Muscle of leg (tissue), 16 donors: Measurements from ENCODE around the gene RNF10. TPM values are rescaled to one million over a fixed set of nuclear protein-coding genes. Genes with fewer than 3 reads are reported as not detected.
"Not testable (repeated sequence)": the region's sequence is repeated elsewhere in the genome, so short reads cannot be mapped to it uniquely, and the experiment has no call there.

Source experiments
- DNase-seq: peaks from one replicate; pipeline ENCODE4 v3.0.0; 2013
- H3K27ac ChIP-seq: one replicate; pipeline ENCODE4 v1.5.1; 2013; ENCODE audit warnings: mild to moderate bottlenecking, low read length, control low read depth
- H3K27me3 ChIP-seq: one replicate; pipeline ENCODE4 v1.6.1; 2013; ENCODE audit warnings: low read length; ENCODE audit not compliant: control insufficient read depth, insufficient read depth
- H3K36me3 ChIP-seq: one replicate; pipeline ENCODE4 v1.6.1; 2013; ENCODE audit warnings: low read length; ENCODE audit not compliant: control insufficient read depth, insufficient read depth
- H3K4me1 ChIP-seq: one replicate; pipeline ENCODE4 v1.6.1; 2013; ENCODE audit warnings: low read length; ENCODE audit not compliant: control insufficient read depth, insufficient read depth
- H3K4me3 ChIP-seq: one replicate; pipeline ENCODE4 v1.5.1; 2013; ENCODE audit warnings: low read length, control low read depth
- H3K9me3 ChIP-seq: replicated peaks from 2 replicates; pipeline ENCODE4 v1.6.1; 2013; ENCODE audit warnings: low read depth, low read length; ENCODE audit not compliant: control insufficient read depth
- WGBS: methylation state at CpG from one replicate; pipeline ENCODE4 v1.1.5; 2013; ENCODE audit warnings: missing lambda C conversion rate; ENCODE audit not compliant: insufficient coverage; 5-methylcytosine and 5-hydroxymethylcytosine counted together
- long read RNA-seq, 11 donors: transcript quantifications; one replicate each; lab custom pipeline, GENCODE V29; 2026
- polyA plus RNA-seq, 8 donors: library from polyadenylated mRNA; unstranded; fragments of 120-200 nt; gene quantifications; one replicate each; pipeline versions ENCODE4 v1.2.1 to v1.2.3, GENCODE V29; 2013; ENCODE audit warnings: inconsistent platforms in 1 of 8, low replicate concordance in 1 of 8; ENCODE audit not compliant: insufficient read length in 8 of 8, insufficient read depth in 1 of 8
- total RNA-seq: library from RNA; stranded (reverse); fragments of 120-200 nt; gene quantifications from one replicate; pipeline ENCODE4 v1.2.4, GENCODE V29; 2013

The RNF10 gene
- total RNA-seq (80.8 TPM), polyA plus RNA-seq (100 to 1,000 TPM; 151 to 203 (median 171) TPM)
- long read RNA-seq, donor 1, partial matches to known transcripts = 0 of 6 reads
- long read RNA-seq, donor 1, other reads (novel, unspliced or antisense) = 0 of 6 reads
- long read RNA-seq, donor 2, partial matches to known transcripts = 0 of 1 reads
- long read RNA-seq, donor 2, other reads (novel, unspliced or antisense) = 0 of 1 reads
- long read RNA-seq, donor 3, transcript RNF10-201 (17 exons, 3,825 nt) = major isoform, 18 of 34 reads
- long read RNA-seq, donor 3, partial matches to known transcripts = 10 of 34 reads
- long read RNA-seq, donor 3, other reads (novel, unspliced or antisense) = 5 of 34 reads
- long read RNA-seq, donor 4, transcript RNF10-201 (17 exons, 3,825 nt) = major isoform, 12 of 19 reads
- long read RNA-seq, donor 4, partial matches to known transcripts = 5 of 19 reads
- long read RNA-seq, donor 4, other reads (novel, unspliced or antisense) = 0 of 19 reads
- long read RNA-seq, donor 5, transcript RNF10-201 (17 exons, 3,825 nt) = major isoform, 28 of 41 reads
- long read RNA-seq, donor 5, transcript RNF10-222 (3 exons, 536 nt) = minor isoform, 5 of 41 reads
- long read RNA-seq, donor 5, partial matches to known transcripts = 5 of 41 reads
- long read RNA-seq, donor 5, other reads (novel, unspliced or antisense) = 0 of 41 reads
- long read RNA-seq, donor 6, transcript RNF10-201 (17 exons, 3,825 nt) = major isoform, 10 of 15 reads
- long read RNA-seq, donor 6, partial matches to known transcripts = 0 of 15 reads
- long read RNA-seq, donor 6, other reads (novel, unspliced or antisense) = 0 of 15 reads
- long read RNA-seq, donor 7, transcript RNF10-201 (17 exons, 3,825 nt) = major isoform, 7 of 43 reads
- long read RNA-seq, donor 7, partial matches to known transcripts = 31 of 43 reads
- long read RNA-seq, donor 7, other reads (novel, unspliced or antisense) = 0 of 43 reads
- long read RNA-seq, donor 8, transcript RNF10-201 (17 exons, 3,825 nt) = major isoform, 5 of 9 reads
- long read RNA-seq, donor 8, partial matches to known transcripts = 0 of 9 reads
- long read RNA-seq, donor 8, other reads (novel, unspliced or antisense) = 0 of 9 reads
- long read RNA-seq, donor 9, transcript RNF10-201 (17 exons, 3,825 nt) = major isoform, 12 of 16 reads
- long read RNA-seq, donor 9, partial matches to known transcripts = 0 of 16 reads
- long read RNA-seq, donor 9, other reads (novel, unspliced or antisense) = 0 of 16 reads
- long read RNA-seq, donor 10, transcript RNF10-201 (17 exons, 3,825 nt) = major isoform, 6 of 16 reads
- long read RNA-seq, donor 10, transcript RNF10-222 (3 exons, 536 nt) = minor isoform, 5 of 16 reads
- long read RNA-seq, donor 10, partial matches to known transcripts = 5 of 16 reads
- long read RNA-seq, donor 10, other reads (novel, unspliced or antisense) = 0 of 16 reads
- long read RNA-seq, donor 11, transcript RNF10-201 (17 exons, 3,825 nt) = major isoform, 10 of 15 reads
- long read RNA-seq, donor 11, transcript RNF10-222 (3 exons, 536 nt) = minor isoform, 5 of 15 reads
- long read RNA-seq, donor 11, partial matches to known transcripts = 0 of 15 reads
- long read RNA-seq, donor 11, other reads (novel, unspliced or antisense) = 0 of 15 reads

DNA sequence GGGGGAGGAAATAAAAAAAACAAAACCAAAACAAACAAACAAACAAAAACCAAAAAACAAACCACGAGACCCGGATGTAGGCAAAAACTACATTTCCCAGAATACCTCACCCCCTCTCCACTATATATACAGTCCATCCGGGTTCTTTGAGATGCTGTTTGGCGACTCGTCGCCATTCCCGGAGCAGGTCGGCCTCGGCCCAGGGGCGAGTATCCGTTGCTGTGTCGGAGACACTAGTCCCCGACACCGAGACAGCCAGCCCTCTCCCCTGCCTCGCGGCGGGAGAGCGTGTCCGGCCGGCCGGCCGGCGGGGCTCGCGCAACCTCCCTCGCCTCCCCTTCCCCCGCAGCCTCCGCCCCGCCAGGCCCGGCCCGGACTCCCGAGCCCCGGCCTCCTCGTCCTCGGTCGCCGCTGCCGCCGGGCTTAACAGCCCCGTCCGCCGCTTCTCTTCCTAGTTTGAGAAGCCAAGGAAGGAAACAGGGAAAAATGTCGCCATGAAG is at the start of gene RNF10:
TSS of gene RNF10 (plus strand) at position 154 of the 500 bp plus-strand sequence. CDS start 456 bp downstream, outside the sequence.
- H3K36me3 ChIP-seq = peaks cover 5% of the 10 kb centered on the region
- whole genome bisulfite sequencing = under 1% methylated on average over 42 of the region's 43 CpGs
- no peaks in the 10 kb centered on the region for H3K27me3 ChIP-seq
- peak within 1 kb of the TSS; percentile 82 for H3K4me3 ChIP-seq
- no peaks in the 10 kb centered on the region for H3K9me3 ChIP-seq
- peaks cover 26% of the 10 kb centered on the region for H3K4me1 ChIP-seq
- H3K27ac ChIP-seq = peak within 1 kb of the TSS; percentile 89
- peak; percentile 96 for DNase-seq

DNA sequence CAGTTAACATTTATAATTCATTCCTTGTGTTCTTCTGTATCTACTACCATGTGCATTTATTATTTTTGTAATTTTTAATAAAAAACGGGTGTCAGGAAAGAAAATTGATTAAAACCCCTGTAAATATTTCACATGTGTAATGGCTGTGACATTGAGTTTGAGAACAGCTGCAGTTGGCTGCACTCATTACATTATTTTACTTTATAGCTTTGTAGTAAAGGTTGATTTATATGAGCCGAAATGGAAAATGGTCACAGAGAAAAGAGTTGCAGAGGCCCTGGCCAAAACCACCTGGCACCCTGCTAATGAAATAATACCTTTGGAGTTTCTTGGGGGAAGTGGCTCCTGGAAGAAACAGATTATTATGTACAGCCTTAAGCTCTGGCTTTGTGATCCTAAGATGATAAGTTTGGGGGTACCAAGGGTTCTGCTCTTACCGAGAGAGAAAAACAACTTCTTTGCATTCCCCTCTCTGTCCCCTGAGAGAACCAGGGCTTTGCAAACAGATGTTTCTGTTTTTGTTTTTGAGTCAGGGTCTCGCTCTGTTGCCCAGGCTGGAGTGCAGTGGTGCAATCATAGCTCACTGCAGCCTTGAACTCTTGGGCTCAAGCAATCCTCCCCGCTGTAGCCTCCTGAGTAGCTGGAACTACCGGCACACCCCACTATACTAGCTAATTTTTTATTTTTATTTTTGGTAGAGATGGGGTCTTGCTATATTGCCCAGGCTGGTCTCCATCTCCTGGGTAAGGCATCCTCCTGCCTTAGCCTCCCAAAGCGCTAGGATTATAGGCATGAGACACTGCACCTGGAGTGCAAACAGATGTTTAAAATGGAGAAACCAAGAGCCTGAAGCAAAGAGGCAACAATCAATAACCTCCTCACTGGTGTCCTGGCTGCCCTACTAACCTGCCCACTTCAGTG is 47.9 kb upstream of the RNF10 start:
- Histone ChIP-seq H3K27ac (no peak overlapping the region), H3K4me1 (no peaks in the 10 kb centered on the region), H3K4me3 (no peak overlapping the region), H3K36me3 (peaks cover 27% of the 10 kb centered on the region), H3K27me3 (no peaks in the 10 kb centered on the region), H3K9me3 (no peaks in the 10 kb centered on the region)
- DNase-seq = no peak
- WGBS = no CpG with 5 or more reads among the region's 7 CpGs

DNA sequence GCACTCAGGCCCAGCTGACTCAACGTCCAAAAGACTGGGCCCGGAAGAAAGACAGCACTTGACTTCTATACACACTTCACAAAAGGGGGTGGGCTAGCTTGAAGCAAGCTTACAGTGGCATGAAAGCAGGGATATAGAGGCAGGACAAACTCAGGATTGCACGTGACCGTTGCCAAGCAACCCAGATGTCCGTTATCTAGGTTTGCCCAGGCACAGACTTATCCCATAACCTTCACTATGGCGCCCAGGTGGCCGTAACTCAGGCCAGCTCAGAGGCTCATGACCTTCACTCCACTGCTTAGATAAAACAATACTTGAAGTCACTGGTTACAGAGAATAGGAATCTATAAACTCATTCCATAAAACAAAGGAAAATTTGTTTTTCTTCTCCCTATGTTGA is 46.6 kb upstream of the RNF10 start:
- H3K9me3 ChIP-seq, H3K27me3 ChIP-seq, H3K27ac ChIP-seq, H3K4me3 ChIP-seq, H3K4me1 ChIP-seq, DNase-seq: not testable (repeated sequence)
- peaks cover 19% of the 10 kb centered on the region for H3K36me3 ChIP-seq
- WGBS = no CpG with 5 or more reads among the region's 7 CpGs

DNA sequence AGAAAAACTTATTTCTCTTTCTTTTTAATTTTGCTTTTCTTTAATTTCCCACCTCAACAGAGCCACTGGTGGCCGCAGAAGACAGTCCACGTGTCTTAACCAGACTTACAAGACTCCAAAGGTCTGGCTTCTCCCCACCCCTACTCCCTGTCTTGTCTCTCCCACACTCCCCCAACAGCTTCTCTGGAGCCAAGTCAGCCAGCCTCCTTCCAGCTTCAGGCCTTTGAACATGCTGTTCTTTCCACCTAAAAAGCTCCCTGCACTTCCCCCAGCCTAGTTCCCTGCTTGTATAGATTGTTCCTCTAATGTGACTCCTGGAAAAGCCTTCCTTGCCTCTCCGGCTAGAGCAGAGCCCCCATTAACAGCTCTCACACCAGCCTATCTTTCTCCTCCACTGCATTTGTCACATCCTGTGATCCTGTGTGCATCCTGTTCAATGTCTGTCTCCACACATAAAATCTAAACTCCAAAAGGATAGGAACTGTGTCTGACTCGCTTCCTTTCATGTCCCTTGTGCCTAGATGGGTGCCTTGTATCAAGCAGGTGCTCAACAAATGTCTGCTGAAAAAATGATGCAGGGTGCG is 46.0 kb upstream of the RNF10 start:
- H3K36me3 ChIP-seq = peaks cover 19% of the 10 kb centered on the region
- DNase-seq = no peak
- WGBS = 66% methylated on average over 5 of the region's 5 CpGs
- H3K4me3 ChIP-seq = no peak overlapping the region
- no peaks in the 10 kb centered on the region for H3K9me3 ChIP-seq
- H3K27ac ChIP-seq = no peak overlapping the region
- H3K4me1 ChIP-seq = no peaks in the 10 kb centered on the region
- no peaks in the 10 kb centered on the region for H3K27me3 ChIP-seq

DNA sequence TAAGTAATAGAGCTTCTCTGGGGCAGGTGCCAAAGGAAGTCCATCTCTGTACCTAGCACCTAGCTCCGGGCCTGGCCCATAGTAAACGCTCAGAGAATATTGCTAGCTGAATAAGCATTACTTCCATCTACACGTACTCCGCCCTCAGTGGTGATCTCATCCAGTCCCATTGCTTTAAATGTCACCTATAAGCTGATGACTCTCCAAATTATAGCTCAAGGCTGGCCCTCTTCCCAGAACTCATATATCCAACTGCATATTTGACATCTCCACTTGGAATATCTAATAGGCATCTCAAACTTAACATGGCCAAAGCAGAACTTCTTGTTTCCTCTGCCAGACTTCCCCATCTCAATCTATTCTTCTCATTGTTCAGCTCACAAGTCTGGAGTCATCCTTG is 45.1 kb upstream of the RNF10 start:
- no peaks in the 10 kb centered on the region for H3K4me1 ChIP-seq
- H3K36me3 ChIP-seq = peaks cover 19% of the 10 kb centered on the region
- no peak overlapping the region for H3K4me3 ChIP-seq
- H3K27ac ChIP-seq = no peak overlapping the region
- no peaks in the 10 kb centered on the region for H3K9me3 ChIP-seq
- H3K27me3 ChIP-seq = no peaks in the 10 kb centered on the region
- WGBS = 84% methylated on average over 4 of the region's 4 CpGs
- DNase-seq = no peak

DNA sequence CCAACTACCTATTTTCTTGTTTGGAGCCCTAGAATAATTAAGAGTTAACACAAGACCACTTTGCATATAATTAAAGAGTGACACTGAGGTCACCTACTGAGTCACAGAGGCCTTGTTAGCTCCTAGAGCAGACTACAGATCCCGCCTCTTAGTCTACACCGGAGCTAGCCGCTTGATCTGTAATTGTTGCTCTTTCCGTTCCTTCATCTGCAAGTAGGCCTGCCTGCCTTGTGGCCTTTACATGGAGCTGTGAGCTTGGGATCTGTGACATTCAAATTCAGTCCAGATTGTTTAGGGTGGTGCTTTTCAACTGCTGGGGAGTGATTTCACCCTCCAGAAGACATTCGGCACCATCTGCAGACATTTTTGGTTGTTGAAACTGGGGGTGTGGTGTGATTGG is 43.8 kb upstream of the RNF10 start:
- peaks cover 19% of the 10 kb centered on the region for H3K36me3 ChIP-seq
- H3K27ac ChIP-seq = no peak overlapping the region
- no peaks in the 10 kb centered on the region for H3K9me3 ChIP-seq
- WGBS = 95% methylated on average over 4 of the region's 5 CpGs
- peaks cover 4% of the 10 kb centered on the region for H3K4me1 ChIP-seq
- H3K27me3 ChIP-seq = no peaks in the 10 kb centered on the region
- no peak overlapping the region for H3K4me3 ChIP-seq
- no peak for DNase-seq

DNA sequence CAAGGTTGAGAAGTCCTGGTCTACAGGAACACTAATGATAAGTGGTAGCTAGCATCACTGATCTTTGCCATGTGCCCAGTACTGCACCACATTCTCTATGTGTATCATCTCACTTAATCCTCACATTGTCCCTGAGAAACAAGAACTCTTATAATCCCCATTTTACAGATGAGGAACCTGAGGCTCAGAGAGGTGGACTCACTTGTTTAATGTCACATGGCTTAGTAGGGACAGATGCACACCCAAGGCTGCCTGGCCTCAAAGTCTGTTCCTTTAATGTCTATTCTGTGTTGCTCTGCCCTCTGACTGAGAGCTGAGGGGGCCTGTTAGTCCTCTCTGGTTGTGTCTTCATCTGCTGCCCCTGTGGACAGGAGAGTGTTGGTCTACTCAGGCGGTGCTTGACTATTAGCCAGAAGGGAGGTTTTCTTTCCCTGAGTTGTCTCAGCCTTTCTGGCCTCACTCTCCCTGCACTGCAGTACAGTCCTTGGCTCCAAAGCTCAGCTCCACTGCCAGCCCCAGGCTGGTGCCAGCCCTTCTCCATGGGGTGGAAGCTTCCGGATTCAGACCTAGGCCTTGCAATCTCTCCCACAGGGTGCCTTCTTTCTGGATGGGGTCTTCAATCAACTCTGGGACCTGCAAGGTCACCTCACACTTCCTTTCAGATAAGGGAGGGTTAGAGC is 43.2 kb upstream of the RNF10 start:
- Histone ChIP-seq H3K27me3 (no peaks in the 10 kb centered on the region), H3K4me1 (peaks cover 6% of the 10 kb centered on the region), H3K4me3 (no peak overlapping the region), H3K36me3 (peaks cover 19% of the 10 kb centered on the region), H3K27ac (no peak overlapping the region), H3K9me3 (no peaks in the 10 kb centered on the region)
- 100% methylated on average over 1 of the region's 2 CpGs for WGBS
- no peak for DNase-seq

DNA sequence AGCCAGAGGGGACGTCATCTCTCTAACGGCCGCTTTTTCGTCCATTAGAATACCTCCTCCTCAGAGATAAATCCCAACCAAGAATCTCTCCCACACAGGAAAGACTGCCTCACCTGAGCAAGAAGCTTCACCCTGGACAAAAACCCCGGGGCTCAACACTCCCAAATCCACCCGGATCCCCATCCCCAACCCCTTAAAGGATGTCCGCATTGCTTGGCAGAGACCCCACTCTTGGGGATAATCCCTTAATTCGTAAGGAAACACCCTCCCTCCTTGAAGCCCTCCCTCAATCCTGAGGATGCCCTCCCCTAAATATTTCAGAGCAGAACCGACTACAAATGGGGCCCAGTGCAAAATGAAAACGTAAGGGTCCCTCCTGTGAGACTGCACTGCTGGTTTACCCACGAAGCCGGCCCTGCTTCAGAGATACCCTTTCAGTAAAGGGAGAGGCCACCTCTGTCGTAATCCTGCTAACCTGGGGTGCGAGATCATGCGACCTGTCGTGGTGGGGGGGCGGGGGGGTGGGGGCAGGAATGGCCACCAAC is 38.9 kb upstream of the RNF10 start:
- H3K4me3 ChIP-seq = peak overlapping the region; percentile 97

More for the DNA sequence above, 38.9 kb upstream of the RNF10 start:
- 23% methylated on average over 9 of the region's 17 CpGs for whole genome bisulfite sequencing
- DNase-seq = peak; percentile 33
- H3K9me3 ChIP-seq = no peaks in the 10 kb centered on the region
- H3K36me3 ChIP-seq = peaks cover 30% of the 10 kb centered on the region
- peaks cover 12% of the 10 kb centered on the region for H3K4me1 ChIP-seq
- H3K27me3 ChIP-seq = no peaks in the 10 kb centered on the region
- H3K27ac ChIP-seq = peak overlapping the region; percentile 42
